K562 (cell line): ENCODE data around the gene PDZK1IP1. TPM values are rescaled to one million over a fixed set of nuclear protein-coding genes. Genes with fewer than 3 reads are reported as not detected.

Experiments used
- CBFB ChIP-seq: sonication (generic); formaldehyde crosslinking; IDR thresholded peaks from 2 replicates; pipeline ENCODE4 v1.4.0; 2020; ENCODE audit warnings: mild to moderate bottlenecking, missing genetic modification reagents
- ERF ChIP-seq: fragments of 450-650 bp; formaldehyde crosslinking; IDR thresholded peaks from 2 replicates; pipeline ENCODE4 v1.4.0; 2020; ENCODE audit warnings: mild to moderate bottlenecking, mixed read lengths
- FOXM1 ChIP-seq, 2 experiments: fragments of 450-650 bp in 1 of 2; sonication (generic) in 1 of 2; formaldehyde crosslinking in 1 of 2; IDR thresholded peaks; 2 replicates each; pipeline versions ENCODE4 v1.6.1 to v1.9.0; 2017 to 2022; ENCODE audit warnings: low read depth in 2 of 2, mild to moderate bottlenecking in 2 of 2, missing genetic modification reagents in 1 of 2, moderate library complexity in 1 of 2
- HLTF ChIP-seq: fragments of 450-650 bp; IDR thresholded peaks from 2 replicates; pipeline ENCODE4 v1.6.1; 2016
- LARP7 ChIP-seq: fragments of 450-650 bp; IDR thresholded peaks from 2 replicates; pipeline ENCODE4 v1.6.1; 2016
- POLR3A ChIP-seq: IDR thresholded peaks from 2 replicates; pipeline ENCODE4 v1.6.1; 2011; ENCODE audit warnings: borderline replicate concordance, mild to moderate bottlenecking, moderate library complexity; ENCODE audit not compliant: insufficient read length, insufficient read depth; ENCODE audit errors: extremely low read depth
- RBM34 ChIP-seq: fragments of 200-400 bp; formaldehyde crosslinking; IDR thresholded peaks from 2 replicates; pipeline ENCODE4 v1.6.1; 2018; ENCODE audit warnings: low read length, borderline replicate concordance; ENCODE audit not compliant: insufficient read depth
- SIX5 ChIP-seq, 2 experiments: IDR thresholded peaks; 2 replicates each; pipeline ENCODE4 v1.6.1; 2011; ENCODE audit warnings: low read length in 2 of 2, borderline replicate concordance in 1 of 2, low read depth in 1 of 2, mild to moderate bottlenecking in 1 of 2, moderate library complexity in 1 of 2; ENCODE audit not compliant: insufficient read depth in 1 of 2
- SMARCE1 ChIP-seq: fragments of 450-650 bp; IDR thresholded peaks from 2 replicates; pipeline ENCODE4 v1.7.1; 2016; ENCODE audit warnings: mild to moderate bottlenecking
- SRSF7 ChIP-seq: fragments of 200-400 bp; formaldehyde crosslinking; optimal IDR thresholded peaks from 2 replicates; pipeline ENCODE3; 2017; ENCODE audit warnings: mild to moderate bottlenecking, low read depth, low read length
- TBP ChIP-seq: optimal IDR thresholded peaks from 2 replicates; pipeline ENCODE3; 2011; ENCODE audit warnings: low read depth, low read length, improper control_type of control experiment
- ZFP36 ChIP-seq: fragments of 150-350 bp; IDR thresholded peaks from 2 replicates; pipeline ENCODE4 v1.6.1; 2018; ENCODE audit warnings: low read length, low read depth; ENCODE audit not compliant: partially characterized antibody
- ZNF696 ChIP-seq: fragments of 250-450 bp; sonication (Bioruptor Pico); conservative IDR thresholded peaks from 2 replicates; pipeline ENCODE4 v1.4.0; 2020; ENCODE audit warnings: mild to moderate bottlenecking, moderate library complexity
- polyA plus RNA-seq, 8 experiments: library from polyadenylated mRNA; depleted of rRNA in 4 of 8; stranded (reverse) in 5 of 8; unstranded in 3 of 8; fragments of >200 nt; fragmentation: Nextera tagmentation in 2 of 8; fragmentation: Illumina TruSeq in 1 of 8; extraction: Ambion mirVana in 2 of 8; extraction: Trizol in 1 of 8; gene quantifications; 2 replicates each; pipeline versions ENCODE4 v1.2.1 to v1.2.3, GENCODE V29; 2011 to 2014; ENCODE audit warnings: inconsistent platforms in 1 of 8, missing spikeins in 1 of 8
- total RNA-seq, 7 experiments: library from RNA; depleted of rRNA in 6 of 7; stranded (reverse); fragments of >200 nt in 6 of 7; fragmentation: Illumina TruSeq in 2 of 7; extraction: Trizol in 2 of 7; gene quantifications; 2 replicates each; pipeline versions ENCODE4 v1.2.1 to v1.2.3, GENCODE V29; 2011 to 2021; ENCODE audit warnings: low replicate concordance in 1 of 7
- TF ChIP-seq, protein P1 (sequence below), 3 experiments: IDR thresholded peaks in 2 of 3; conservative IDR thresholded peaks in 1 of 3; 2 replicates each; pipeline ENCODE4 v1.5.1; 2011 to 2012; ENCODE audit warnings: low read length in 3 of 3, mild to moderate bottlenecking in 3 of 3, control low read depth in 2 of 3, improper control_type of control experiment in 1 of 3, inconsistent platforms in 1 of 3, low read depth in 1 of 3, mixed read lengths in 1 of 3, moderate library complexity in 1 of 3; ENCODE audit not compliant: insufficient read depth in 2 of 3
- TF ChIP-seq, protein P2 (sequence below): sonication (generic); formaldehyde crosslinking; IDR thresholded peaks from 2 replicates; pipeline ENCODE4 v1.9.0; 2022; ENCODE audit warnings: mild to moderate bottlenecking, missing genetic modification reagents
- TF ChIP-seq, protein P3 (sequence below): fragments of 450-650 bp; IDR thresholded peaks from 2 replicates; pipeline ENCODE4 v1.6.1; 2016
- TF ChIP-seq, protein P4 (sequence below): IDR thresholded peaks from 2 replicates; pipeline ENCODE4 v1.6.1; 2016; ENCODE audit warnings: missing genetic modification characterization, missing compliant biosample characterization
- TF ChIP-seq, protein P5 (sequence below): sonication (generic); formaldehyde crosslinking; IDR thresholded peaks from 2 replicates; pipeline ENCODE4 v1.8.0; 2022; ENCODE audit warnings: mild to moderate bottlenecking, missing genetic modification reagents

PDZK1IP1 gene
- total and polyA plus RNA-seq, 9 of the 15 experiments (the other 6 are each of a cell fraction or from before 2014, with no cell fraction given), result 0.17 to 0.68 (median 0.53) TPM; not detected in 2

DNA sequence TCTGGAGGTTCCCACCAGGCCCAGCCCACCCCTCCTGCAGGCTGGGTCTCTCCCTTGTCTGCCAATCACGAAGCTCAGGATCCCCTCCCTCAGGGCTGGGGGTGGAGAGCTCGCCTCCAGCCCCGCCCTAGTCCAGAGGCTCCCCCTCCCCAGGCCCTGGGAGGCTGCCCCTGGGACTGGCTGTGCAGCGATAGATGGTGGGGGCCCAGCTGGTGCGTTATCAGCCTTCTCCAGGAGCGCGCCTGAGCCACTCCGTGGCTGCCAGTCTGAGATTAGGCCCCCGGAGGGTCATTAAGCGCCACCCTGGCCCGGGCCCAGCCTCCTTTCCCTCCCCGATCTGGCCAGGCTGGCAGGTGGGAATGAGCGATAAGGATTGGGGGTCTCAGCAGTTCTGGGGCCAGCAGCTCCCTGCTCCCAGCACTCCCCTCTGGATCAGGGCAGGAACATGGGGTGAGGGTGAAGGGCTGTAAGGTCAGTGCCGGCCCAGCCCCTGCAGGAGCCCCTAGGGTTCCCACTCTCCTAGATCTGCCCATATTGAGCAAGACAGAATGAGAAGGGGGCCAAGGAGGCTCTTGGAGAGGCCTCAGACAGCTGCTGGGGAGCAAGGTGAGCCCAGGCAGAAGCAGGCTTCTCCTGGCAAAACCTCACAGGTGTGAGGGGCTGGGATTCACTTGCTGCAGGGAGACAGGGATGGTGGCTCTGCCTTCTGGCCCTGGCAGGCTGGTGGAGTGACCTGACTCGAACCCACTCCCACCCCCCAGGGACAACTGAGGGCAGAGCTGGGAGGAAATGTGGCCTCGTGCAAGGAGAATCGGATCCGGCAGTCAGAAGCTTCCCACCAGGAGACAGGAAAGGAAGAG lies 8.5 kb downstream of the PDZK1IP1 start (continued):
- TF ChIP-seq, protein P1, sequence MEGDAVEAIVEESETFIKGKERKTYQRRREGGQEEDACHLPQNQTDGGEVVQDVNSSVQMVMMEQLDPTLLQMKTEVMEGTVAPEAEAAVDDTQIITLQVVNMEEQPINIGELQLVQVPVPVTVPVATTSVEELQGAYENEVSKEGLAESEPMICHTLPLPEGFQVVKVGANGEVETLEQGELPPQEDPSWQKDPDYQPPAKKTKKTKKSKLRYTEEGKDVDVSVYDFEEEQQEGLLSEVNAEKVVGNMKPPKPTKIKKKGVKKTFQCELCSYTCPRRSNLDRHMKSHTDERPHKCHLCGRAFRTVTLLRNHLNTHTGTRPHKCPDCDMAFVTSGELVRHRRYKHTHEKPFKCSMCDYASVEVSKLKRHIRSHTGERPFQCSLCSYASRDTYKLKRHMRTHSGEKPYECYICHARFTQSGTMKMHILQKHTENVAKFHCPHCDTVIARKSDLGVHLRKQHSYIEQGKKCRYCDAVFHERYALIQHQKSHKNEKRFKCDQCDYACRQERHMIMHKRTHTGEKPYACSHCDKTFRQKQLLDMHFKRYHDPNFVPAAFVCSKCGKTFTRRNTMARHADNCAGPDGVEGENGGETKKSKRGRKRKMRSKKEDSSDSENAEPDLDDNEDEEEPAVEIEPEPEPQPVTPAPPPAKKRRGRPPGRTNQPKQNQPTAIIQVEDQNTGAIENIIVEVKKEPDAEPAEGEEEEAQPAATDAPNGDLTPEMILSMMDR (IDR thresholded peaks at IDR 0.05 in 2 of 3, conservative IDR thresholded peaks at IDR 0.05 in 1 of 3; ENCODE audit: insufficient read depth in 2 of 3, low read depth in 1 of 3, low read length in 3 of 3), result peak in 1 of 3 experiments; percentile 16; a peak in 1 of 6 replicates
- TF ChIP-seq, protein P2, sequence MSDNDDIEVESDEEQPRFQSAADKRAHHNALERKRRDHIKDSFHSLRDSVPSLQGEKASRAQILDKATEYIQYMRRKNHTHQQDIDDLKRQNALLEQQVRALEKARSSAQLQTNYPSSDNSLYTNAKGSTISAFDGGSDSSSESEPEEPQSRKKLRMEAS (CRISPR knock-in tag), result no peak
- TF ChIP-seq TBP (no peak), RBM34 (no peak), FOXM1 (IDR thresholded peaks at IDR 0.05; ENCODE audit: low read depth) (peak; percentile 100), FOXM1 (CRISPR knock-in tag; IDR thresholded peaks at IDR 0.05; ENCODE audit: low read depth) (no peak), SRSF7 (no peak), HLTF (peak; percentile 100), SIX5 (IDR thresholded peaks at IDR 0.05; ENCODE audit: borderline replicate concordance in 1 of 2, insufficient read depth in 1 of 2, low read depth in 1 of 2, low read length in 2 of 2) (no peak), ZFP36 (peak; percentile 45), POLR3A (no peak), CBFB (peak; percentile 83; the same call in 1 of the 2 replicates), ERF (CRISPR knock-in tag) (peak; percentile 99), ZNF696 (CRISPR knock-in tag) (peak; percentile 84; the same call in 1 of the 2 replicates), LARP7 (no peak; the same call in 1 of the 2 replicates), SMARCE1 (peak; percentile 100)
- TF ChIP-seq, protein P3, sequence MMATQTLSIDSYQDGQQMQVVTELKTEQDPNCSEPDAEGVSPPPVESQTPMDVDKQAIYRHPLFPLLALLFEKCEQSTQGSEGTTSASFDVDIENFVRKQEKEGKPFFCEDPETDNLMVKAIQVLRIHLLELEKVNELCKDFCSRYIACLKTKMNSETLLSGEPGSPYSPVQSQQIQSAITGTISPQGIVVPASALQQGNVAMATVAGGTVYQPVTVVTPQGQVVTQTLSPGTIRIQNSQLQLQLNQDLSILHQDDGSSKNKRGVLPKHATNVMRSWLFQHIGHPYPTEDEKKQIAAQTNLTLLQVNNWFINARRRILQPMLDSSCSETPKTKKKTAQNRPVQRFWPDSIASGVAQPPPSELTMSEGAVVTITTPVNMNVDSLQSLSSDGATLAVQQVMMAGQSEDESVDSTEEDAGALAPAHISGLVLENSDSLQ, result peak; percentile 96
- TF ChIP-seq, protein P4, sequence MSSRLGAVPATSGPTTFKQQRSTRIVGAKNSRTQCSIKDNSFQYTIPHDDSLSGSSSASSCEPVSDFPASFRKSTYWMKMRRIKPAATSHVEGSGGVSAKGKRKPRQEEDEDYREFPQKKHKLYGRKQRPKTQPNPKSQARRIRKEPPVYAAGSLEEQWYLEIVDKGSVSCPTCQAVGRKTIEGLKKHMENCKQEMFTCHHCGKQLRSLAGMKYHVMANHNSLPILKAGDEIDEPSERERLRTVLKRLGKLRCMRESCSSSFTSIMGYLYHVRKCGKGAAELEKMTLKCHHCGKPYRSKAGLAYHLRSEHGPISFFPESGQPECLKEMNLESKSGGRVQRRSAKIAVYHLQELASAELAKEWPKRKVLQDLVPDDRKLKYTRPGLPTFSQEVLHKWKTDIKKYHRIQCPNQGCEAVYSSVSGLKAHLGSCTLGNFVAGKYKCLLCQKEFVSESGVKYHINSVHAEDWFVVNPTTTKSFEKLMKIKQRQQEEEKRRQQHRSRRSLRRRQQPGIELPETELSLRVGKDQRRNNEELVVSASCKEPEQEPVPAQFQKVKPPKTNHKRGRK (tag), result peak; percentile 9; the same call in 1 of the 2 replicates
- TF ChIP-seq, protein P5, sequence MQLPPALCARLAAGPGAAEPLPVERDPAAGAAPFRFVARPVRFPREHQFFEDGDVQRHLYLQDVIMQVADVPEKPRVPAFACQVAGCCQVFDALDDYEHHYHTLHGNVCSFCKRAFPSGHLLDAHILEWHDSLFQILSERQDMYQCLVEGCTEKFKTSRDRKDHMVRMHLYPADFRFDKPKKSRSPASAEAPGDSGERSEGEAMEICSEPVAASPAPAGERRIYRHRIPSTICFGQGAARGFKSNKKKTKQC (CRISPR knock-in tag), result no peak
